ENCODE measurements around the gene ATP6V0E1.
"Not testable (repeated sequence)": the region's sequence is repeated elsewhere in the genome, so short reads cannot be mapped to it uniquely, and the experiment has no call there.

The ATP6V0E1 gene

DNA sequence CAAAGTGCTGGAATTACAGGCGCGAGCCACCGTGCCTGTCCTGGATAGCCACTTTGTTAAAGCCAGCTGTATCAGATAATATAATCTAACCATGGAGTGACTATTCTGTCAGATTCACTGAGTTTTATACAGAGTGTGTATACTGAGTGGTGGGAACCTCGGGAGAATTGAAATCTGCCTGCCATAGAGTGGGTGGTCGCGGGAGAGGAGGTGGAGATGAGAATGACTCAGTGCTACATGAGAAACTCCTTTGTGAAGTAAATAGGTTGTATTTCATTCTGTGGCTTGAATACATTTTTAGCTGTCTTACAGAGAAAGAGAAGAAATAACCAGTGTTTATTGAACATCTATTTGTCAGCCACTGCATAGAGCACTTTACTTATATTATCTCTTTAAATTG is 26.4 kb downstream of the ATP6V0E1 start:
- no peak for DNase-seq

DNA sequence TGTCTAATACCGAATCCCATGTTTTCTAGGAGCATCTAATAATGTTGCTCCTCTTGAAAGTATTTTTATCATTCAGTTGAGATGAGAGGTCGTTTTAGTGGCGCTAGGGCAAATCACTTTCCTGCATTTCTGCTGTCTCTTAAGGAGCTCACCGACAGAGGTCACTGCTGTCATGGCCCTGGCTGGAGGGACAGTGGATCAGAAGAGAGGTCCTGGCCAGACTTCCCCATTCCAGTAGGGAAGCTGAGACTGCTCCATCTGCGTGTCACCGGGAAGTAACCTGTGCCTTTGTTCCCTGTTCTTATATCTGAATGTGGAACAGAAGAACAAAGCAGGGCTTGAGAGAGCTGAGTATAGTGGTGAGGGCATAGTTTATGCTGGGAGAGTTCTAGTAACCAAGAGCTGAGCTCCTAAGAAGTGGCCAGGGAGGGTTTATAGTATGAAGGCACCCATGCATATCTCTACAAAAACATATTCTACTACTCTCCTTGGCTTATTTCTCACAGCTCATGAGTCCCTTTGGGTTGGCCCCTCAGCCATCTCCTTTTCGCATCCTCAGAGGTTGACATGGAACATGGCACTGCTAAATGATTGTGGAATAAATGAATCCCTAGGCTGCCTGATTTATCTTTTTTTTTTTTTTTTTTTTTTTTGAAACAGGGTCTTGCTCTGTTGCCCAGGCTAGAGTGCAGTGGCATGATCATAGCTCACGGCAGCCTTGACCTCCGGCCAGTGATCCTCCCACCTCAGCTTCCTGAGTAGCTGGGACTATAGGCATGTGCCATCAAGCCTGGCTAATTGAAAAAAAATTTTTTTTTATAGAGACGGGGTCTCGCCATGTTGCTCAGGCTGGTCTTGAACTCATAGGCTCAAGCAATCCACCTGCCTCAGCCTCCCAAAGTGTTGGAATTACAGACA is 27.2 kb downstream of the ATP6V0E1 start:
- no peak for DNase-seq

DNA sequence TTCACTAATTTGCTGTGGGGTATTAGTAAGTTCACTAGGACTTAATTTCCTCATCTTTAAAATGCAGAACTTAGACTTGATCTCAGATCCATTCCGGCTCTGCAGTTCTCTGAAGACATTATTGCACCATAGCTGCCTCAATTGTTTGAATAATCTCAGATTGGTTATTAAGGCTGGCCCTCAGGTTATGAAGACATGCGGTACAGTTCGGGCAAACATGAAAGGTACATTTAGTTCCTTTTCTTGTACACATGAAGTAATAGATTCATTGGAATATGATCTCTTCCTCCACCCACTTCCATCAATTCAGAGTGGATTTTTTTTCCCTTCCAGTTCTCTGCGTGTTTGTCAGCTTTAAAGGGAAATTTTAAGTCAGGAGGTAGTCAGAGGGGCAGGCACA is 28.0 kb downstream of the ATP6V0E1 start:
- DNase-seq: no peak

DNA sequence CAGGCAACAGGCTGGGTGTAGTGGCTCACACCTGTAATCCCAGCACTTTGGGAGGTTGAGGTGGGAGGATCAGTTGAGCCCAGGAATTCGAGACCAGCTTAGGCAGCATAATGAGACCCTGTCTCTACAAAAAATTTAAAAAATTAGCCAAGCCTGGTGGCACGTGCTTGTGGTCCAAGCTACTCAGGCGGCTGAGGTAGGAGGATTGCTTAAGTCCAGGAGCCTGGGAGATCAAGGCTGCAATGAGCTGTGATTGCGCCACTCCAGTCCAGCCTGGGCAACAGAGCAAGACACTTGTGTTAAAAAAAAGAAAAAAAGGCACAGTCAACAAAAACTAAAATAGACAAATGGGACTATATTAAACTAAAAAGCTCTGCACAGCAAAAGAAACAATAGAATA is 29.3 kb downstream of the ATP6V0E1 start:
- no peak for DNase-seq

DNA sequence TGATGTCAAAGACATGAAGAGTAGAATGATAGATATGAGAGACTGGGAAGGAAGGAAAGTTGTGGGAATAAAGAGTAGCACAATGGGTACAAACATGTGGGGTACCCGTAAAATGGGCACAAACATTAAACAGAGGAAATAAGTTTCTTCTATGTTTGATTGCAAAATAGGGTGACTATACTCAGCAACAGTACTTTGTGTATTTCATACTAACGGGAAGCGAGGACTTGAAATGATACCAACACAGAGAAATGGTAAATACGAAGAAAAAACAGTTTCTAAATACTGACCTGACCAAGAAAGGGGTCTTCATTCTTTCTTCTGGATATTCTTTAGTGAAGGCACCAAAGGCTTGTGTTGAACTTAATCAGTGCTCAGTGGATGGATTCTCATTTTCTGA is 31.1 kb downstream of the ATP6V0E1 start:
- no peak for DNase-seq

DNA sequence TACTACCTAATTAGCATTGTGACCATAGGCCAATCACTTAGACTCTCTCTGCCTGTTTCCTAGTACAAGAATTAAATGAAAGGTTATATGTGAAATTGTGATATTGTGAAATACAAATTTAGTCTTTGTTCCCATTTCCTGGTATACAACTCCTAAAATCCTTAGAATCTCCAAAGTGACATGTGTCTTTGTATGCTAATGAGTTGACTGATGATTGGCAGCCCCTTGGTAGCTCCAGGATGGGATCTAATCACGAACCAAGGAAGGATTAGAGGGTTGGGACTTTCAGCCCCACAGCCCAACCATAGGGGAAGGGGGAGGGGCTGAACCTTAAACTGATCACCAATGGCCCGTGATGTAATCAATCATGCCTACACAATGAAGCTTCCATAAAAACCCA is 31.6 kb downstream of the ATP6V0E1 start:
- no peak for DNase-seq

DNA sequence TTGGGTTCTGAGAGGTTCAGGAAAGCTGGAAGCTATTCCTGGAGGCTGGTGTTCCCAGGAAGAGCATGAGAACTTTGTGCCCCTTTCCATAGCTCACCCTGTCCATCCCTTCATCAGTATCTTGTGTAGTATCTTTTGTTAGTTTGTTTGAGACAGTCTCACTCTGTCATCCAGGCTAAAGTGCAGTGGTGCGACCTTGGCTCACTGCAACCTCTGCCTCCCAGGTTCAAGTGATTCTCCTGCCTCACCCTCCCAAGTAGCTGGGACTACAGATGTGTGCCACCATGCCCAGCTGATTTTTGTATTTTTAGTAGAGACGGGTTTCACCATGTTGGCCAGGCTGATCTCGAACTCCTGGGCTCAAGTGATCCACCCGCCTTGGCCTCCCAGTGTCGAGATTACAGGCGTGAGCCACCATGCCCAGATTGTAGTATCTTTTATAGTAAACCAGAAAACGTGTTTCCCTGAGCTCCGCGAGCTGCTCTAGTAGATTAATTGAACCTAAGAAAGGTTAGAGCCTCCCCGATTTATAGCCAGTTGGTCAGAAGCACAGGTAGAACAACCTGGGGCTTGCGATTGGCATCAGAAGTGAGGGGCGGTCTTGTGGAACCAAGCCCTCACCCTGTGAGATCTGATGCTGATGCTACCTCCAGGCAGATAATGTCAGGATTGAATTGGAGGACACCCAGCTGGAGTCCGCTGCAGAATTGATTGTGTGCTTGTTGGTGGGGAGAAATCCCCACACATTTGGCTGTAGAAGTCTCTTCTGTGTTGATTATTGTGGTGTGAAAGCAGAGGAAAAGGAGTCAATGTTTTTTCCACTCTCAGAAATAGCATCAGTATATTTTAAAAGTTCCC is 32.3 kb downstream of the ATP6V0E1 start:
- no peak for DNase-seq

DNA sequence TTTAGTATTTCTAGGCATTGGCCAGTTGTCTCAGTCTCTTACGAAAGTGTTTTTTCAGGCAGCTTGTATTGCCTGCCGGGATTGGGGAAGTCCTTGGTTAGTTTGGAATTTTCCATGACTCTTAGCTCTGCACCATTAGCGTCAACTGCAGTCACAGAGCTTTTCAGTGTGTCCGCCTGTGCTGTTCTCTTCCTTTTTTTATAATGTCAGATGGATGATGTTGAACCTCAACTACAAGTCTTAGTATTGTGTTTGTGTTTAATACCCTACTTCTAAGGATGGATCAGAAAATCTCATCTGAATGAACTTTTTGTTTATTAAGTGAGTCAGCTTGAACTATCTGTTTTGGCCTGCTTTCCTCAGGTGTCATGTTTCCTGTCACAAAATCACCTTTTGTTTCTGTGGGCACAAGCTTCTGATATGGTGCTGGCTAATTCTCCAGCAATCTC is 33.1 kb downstream of the ATP6V0E1 start:
- DNase-seq: no peak

DNA sequence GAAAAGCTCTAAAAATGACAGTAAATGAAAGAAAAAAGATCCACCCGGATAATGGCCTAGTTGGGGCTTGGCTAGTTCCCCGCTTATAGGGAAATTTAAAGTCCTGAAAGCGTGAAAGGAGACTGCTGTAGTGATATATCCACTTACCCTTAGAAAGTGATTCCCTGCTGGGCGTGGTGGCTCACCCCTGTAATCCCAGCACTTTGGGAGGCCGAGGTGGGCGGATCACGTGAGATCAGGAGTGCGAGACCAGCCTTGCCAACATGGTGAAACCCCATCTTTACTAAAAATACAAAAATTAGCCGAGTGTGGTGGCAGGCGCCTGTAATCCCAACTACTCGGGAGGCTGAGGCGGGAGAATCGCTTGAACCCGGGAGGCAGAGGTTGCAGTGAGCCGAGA is 33.5 kb downstream of the ATP6V0E1 start:
- not testable (repeated sequence) for DNase-seq

DNA sequence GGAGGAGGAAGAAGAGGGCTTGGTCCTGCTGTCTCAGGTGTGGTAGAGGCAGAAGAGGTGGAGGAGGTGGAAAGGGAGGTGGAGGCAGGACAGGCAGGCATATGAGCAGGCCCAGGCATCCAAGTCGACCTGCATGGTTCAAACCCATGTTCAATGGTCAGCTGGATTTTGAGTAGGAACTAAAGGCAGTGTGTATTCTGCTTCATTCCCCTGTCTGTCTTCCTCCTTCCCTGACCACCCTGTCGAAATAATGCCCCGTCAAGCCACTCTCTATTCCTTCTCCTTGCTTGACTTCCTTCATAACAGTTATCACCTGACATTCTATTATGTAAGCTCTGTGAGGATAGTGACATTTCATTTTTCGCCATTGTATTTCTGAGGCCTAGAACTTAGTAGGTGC is 34.8 kb downstream of the ATP6V0E1 start:
- DNase-seq: no peak

DNA sequence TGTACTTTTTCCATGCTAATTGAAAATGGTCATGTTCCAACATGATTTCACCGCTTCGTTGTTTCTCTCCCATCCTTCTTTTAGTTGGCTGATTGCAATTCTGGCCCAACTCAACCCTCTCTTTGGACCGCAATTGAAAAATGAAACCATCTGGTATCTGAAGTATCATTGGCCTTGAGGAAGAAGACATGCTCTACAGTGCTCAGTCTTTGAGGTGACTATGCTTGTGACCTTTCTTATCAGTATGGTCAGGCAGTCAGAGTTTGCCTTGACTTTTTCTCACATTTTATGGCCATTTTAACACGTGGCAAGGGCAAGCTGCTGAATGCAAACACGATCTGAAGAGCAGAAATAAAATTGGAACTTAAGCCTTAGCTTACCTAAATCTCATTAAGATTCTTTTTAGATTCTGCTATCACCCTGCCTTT is 36.6 kb downstream of the ATP6V0E1 start:
- DNase-seq: no peak

DNA sequence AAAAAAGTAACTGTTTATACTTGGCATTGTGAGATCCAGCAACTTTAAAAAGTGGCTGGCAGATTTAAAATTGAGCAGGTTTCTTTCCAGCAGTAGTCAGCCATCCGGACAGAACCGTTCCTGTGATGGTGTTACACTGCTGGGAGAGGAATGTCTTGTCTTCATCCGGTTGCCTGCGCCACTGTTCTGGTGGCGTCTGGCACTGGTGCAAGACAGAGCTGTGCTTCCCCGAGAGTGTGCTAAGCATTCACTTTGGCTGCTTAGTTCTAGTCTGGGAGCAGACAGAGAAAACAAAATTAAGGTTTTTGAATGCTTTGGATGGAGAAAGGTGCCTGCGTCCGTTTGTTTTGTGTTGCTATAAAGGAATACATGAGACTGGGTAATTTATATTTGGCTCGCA is 37.1 kb downstream of the ATP6V0E1 start:
- no peak for DNase-seq

DNA sequence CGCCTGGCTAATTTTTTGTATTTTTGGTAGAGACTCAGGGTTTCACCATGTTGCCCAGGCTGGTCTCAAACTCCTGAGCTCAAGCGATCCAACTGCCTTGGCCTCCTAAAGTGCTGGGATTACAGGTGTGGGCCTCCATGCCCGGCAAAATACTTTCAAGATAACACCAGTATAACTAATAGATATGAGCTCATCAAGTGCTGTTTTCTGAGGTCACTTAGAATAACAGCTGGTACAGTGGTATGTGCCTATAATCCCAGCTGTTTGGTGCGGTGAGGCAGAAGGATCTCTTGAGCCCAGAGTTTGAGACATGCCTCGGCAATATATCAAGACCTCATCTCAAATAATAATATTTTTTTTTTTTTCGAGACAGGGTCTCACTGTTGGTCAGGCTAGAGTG is 42.1 kb downstream of the ATP6V0E1 start:
- DNase-seq: no peak

DNA sequence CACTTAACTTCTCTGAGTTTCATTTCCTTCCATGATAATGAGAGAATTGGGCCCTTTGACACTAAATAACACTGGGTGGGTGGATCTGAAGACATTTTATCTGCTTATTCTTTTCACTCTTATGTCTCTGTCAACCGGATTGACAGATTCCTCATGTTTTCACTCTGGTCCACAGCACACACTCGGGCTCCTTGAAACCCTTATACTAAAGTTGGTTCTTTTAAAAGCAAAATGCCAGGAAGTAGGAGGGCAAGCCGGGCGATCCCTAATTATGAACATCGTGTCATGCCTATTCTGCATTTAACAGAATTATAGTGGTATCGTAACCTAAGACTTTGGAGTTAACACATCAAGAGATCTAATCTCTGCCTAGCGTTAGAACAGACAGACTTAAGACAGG is 44.3 kb downstream of the ATP6V0E1 start:
- no peak for DNase-seq

DNA sequence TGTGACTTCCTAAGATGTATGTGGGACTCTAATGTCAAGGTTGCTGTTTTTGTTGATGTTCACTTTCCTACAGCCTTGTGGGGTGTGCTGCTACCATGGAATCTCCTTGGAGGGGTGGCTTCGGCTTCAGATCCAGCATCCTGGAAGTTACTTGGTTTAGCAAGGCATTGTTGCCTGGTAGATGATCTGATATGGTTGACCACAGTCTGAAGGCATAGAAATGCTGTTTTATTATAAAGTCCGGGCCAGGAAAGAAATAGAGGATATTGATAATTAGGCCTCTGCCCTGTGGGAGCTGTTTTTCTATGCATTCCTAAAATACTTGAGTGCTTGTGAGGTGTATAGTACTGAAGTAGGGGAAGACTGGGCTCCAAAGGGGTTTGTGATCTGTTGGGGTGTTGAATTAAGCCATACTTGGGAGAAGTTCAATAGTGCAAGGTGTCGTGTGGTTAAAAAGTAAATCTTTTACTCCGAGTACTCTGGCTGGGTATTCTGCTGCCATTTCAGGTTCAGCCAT is 45.3 kb downstream of the ATP6V0E1 start:
- DNase-seq: no peak

DNA sequence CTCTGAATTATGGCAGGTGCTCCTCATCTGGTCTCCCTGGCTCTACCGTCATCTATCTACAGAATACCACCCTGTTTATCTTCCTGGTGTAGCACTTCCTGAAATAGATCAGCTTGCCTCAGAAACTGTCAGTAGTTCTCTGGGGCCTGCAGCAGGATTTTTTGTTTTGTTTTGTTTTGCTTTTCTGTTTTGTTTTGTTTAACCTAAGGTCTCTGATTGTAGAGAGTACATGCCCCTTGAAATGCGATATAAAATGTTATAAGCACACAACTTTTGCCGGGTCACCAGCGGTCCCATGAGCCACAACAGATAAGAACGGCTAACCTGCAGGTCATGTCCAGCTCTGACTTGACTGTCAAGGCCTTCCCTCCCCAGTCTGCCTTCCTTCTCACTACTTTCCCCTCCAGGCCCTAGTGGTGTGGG is 45.9 kb downstream of the ATP6V0E1 start:
- no peak for DNase-seq

DNA sequence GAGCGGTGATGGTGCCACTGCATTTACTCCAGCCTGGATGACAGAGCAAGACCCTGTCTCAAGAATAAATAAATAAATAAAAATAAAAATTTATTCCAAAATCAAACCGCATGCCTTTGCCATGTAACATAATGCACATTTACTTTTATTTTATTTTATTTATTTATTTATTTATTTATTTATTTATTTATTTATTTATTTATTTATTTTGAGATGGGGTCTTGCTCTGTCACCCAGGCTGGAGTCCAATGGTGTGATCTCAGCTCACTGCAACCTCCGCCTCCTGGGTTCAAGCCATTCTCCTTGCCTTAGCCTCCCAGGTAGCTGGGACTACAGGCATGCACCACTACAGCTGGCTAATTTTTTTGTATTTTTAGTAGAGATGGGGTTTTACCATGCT is 48.5 kb downstream of the ATP6V0E1 start:
- not testable (repeated sequence) for DNase-seq

DNA sequence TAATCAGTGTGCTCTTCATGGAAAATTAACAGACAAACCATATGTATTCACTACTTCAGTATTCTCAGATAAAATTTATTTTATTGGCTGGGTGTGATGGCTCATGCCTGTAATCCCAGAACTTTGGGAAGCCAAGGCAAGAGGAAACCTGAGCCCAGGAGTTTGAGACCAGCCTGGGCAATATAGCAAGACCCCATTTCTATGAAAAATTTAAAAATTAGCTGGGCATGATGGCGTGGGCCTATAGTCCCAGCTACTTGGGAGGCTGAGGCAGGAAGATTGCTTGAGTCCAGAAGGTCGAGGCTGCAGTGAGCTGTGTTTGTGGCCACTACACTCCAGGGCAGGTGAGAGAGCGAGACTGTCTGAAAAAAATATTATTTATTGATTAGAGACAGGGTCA is 49.2 kb downstream of the ATP6V0E1 start:
- no peak for DNase-seq

DNA sequence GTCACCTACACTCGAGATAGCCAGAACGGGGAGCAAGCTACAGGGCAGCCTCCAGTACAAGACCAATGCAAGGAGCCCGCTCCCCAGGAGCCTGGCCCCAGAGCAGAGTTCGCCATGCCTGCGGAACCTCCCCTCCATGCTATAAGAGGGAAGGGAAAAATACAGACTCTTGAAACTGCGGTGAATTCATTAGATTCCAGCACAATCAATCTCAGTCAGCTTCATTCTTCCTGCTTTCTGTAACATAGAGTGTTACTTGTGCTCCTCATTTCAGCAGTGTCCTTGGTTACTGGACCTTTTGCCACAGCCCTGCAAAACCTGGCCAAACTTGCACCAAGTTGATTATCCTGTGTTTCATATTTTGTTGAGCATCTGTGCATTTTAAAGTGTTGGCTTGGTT is 50.4 kb downstream of the ATP6V0E1 start:
- DNase-seq: no peak

DNA sequence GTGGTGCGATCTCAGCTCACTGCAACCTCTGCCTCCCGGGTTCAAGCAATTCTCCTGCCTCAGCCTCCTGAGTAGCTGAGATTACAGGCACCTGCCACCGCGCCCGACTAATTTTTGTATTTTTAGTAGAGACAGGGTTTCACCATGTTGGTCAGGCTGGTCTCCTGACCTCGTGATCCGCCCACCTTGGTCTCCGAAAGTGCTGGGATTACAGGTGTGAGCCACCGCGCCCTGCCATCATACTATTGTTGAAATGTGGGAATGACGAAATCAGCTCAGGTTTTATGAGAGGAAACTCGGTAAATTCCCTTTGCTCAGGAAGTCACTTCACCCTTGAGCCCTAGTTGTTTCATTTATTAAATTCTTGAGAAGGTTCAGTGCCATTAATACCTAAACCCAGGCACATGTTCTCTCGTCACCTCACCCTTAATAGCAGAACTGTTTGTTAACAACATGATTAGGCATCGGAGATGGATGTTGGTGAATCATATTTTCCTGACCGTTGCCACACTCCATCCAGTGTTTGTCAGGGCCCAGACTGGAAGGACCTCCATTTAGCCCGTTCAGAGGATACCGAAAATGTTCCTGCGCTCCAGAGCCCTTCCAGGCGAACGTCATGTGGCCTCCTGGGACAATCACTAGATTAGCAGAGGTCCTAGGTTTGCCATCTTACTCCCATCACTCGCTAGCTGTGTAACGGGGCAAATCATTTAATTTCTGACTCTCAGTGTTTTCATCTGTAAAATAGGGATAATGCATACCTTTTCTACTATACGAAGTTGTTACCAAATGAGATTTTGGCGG is 52.5 kb downstream of the ATP6V0E1 start:
- DNase-seq: no peak

DNA sequence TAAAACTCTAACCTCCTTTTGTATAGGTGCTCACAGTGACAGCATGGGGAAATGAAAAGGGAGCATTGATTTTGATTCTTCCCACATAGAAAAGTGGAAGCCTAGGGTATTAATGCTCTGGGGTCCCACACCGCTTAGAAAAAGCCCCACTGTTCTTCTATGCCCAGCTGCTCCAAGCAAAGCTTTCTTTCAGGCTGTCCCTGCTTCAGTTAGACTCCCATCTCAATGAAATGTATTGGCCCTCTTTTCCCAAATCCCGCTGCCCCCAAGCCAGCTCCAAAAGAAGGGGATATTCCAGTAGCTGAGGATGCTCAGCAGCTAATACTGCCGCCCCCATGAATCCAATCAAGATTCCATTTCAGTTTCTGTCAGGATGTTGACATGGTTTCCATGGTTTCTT is 55.6 kb downstream of the ATP6V0E1 start:
- DNase-seq: no peak

DNA sequence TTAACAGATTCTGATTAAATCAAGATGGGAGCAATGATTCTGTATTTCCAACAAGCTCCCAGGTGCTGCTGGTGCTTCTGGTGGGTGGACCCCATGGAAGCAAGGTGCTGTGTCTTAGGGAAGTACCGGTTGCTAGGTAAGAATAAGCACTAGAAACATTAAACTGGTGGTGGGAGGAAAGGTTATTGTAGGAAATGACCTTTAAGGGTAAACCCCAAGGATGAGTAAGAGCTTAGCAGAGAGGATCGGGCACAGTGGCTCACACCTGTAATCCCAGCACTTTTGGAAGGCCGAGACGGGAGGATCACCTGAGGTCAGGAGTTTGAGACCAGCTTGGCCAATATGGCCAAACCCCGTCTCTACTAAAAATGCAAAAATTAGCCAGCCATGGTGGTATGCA is 56.4 kb downstream of the ATP6V0E1 start:
- no peak for DNase-seq

Measured in retina (tissue), 1 donor.